Neural cell (in vitro differentiated cells): ENCODE measurements around the gene EVPL. TPM values are rescaled to one million over a fixed set of nuclear protein-coding genes. Genes with fewer than 3 reads are reported as not detected.

Experiments used
- H2AFZ ChIP-seq: fragments of 200-600, 300-800 bp; sonication (generic), shearing (Covaris generic); 2 replicates; pipeline ENCODE4 v1.6.0; 2014; ENCODE audit warnings: low read depth, mild to moderate bottlenecking, antibody characterized with exemption, low read length, moderate library complexity
- H3F3A ChIP-seq: fragments of 200-600 bp; shearing (Covaris generic); 2 replicates; pipeline ENCODE4 v1.6.1; 2016; ENCODE audit warnings: mild to moderate bottlenecking, moderate library complexity, mixed read lengths, antibody characterized with exemption, low read length; ENCODE audit not compliant: insufficient read depth, poor library complexity, severe bottlenecking
- H3K27ac ChIP-seq: fragments of 200-600, 300-800 bp; sonication (generic), shearing (Covaris generic); 2 replicates; pipeline ENCODE4 v1.5.1; 2014; ENCODE audit warnings: mild to moderate bottlenecking, low read length, moderate library complexity
- H3K27me3 ChIP-seq: fragments of 300-800, 200-600 bp; sonication (generic), shearing (Covaris generic); 2 replicates; pipeline ENCODE4 v1.6.0; 2014; ENCODE audit warnings: mild to moderate bottlenecking, low read depth, low read length, moderate library complexity; ENCODE audit not compliant: insufficient read depth
- H3K36me3 ChIP-seq: fragments of 300-800, 200-600 bp; sonication (generic), shearing (Covaris generic); 2 replicates; pipeline ENCODE4 v1.5.1; 2014; ENCODE audit warnings: mild to moderate bottlenecking, antibody characterized with exemption, low read length, moderate library complexity; ENCODE audit not compliant: insufficient read depth
- H3K4me2 ChIP-seq: fragments of 300-800, 200-600 bp; sonication (generic), shearing (Covaris generic); 2 replicates; pipeline ENCODE4 v1.6.0; 2014; ENCODE audit warnings: mild to moderate bottlenecking, low read length
- H3K4me3 ChIP-seq: fragments of 300-800, 200-600 bp; sonication (generic), shearing (Covaris generic); 2 replicates; pipeline ENCODE4 v1.5.1; 2014; ENCODE audit warnings: mild to moderate bottlenecking, low read length, moderate library complexity
- H3K79me2 ChIP-seq: fragments of 200-600 bp; shearing (Covaris generic); replicated peaks from 2 replicates; pipeline ENCODE4 v1.6.0; 2014; ENCODE audit warnings: mild to moderate bottlenecking, low read length, moderate library complexity; ENCODE audit not compliant: insufficient read depth
- H3K9ac ChIP-seq: fragments of 300-800, 200-600 bp; sonication (generic), shearing (Covaris generic); 2 replicates; pipeline ENCODE4 v1.6.1; 2016; ENCODE audit warnings: mild to moderate bottlenecking, low read length, mixed read lengths
- H3K9me2 ChIP-seq: fragments of 200-600 bp; shearing (Covaris generic); 2 replicates; pipeline ENCODE4 v1.6.1; 2016; ENCODE audit warnings: mild to moderate bottlenecking, low read length, mixed read lengths; ENCODE audit not compliant: insufficient read depth
- H3K9me3 ChIP-seq: fragments of 200-600, 300-800 bp; sonication (generic), shearing (Covaris generic); 2 replicates; pipeline ENCODE4 v1.6.1; 2016; ENCODE audit warnings: mild to moderate bottlenecking, mixed run types, low read length, moderate library complexity, mixed read lengths
- H4K20me1 ChIP-seq: fragments of 200-600 bp; shearing (Covaris generic); 2 replicates; pipeline ENCODE4 v1.6.1; 2016; ENCODE audit warnings: mild to moderate bottlenecking, mixed run types; ENCODE audit not compliant: insufficient read depth
- EZH2 ChIP-seq: fragments of 200-600, 300-800 bp; shearing (Covaris generic), sonication (generic); IDR thresholded peaks from 2 replicates; pipeline ENCODE4 v1.6.1; 2014; ENCODE audit warnings: antibody characterized with exemption, low read length, borderline replicate concordance, mild to moderate bottlenecking; ENCODE audit not compliant: insufficient read depth, poor library complexity, severe bottlenecking
- POLR2AphosphoS5 ChIP-seq: IDR thresholded peaks from 2 replicates; pipeline ENCODE4 v1.6.1; 2012
- RAD21 ChIP-seq: fragments of 450-650 bp; conservative IDR thresholded peaks from 2 replicates; pipeline ENCODE4 v1.6.1; 2014; ENCODE audit warnings: antibody characterized with exemption, mild to moderate bottlenecking, moderate library complexity
- SMC3 ChIP-seq: fragments of 450-650 bp; conservative IDR thresholded peaks from 2 replicates; pipeline ENCODE4 v1.6.1; 2014; ENCODE audit warnings: antibody characterized with exemption, mild to moderate bottlenecking, moderate library complexity; ENCODE audit not compliant: poor library complexity
- TAF1 ChIP-seq: IDR thresholded peaks from 2 replicates; pipeline ENCODE4 v1.6.1; 2012; ENCODE audit warnings: low read depth
- polyA plus RNA-seq: library from polyadenylated mRNA; depleted of rRNA; stranded (reverse); fragments of >200 nt; gene quantifications from 2 replicates; pipeline ENCODE4 v1.2.3, GENCODE V29; 2014
- TF ChIP-seq, protein P1 (sequence below): IDR thresholded peaks from 2 replicates; pipeline ENCODE4 v1.6.1; 2012; ENCODE audit warnings: borderline replicate concordance

EVPL gene
- polyA plus RNA-seq, 1 donor from 2014 or later: not detected

DNA sequence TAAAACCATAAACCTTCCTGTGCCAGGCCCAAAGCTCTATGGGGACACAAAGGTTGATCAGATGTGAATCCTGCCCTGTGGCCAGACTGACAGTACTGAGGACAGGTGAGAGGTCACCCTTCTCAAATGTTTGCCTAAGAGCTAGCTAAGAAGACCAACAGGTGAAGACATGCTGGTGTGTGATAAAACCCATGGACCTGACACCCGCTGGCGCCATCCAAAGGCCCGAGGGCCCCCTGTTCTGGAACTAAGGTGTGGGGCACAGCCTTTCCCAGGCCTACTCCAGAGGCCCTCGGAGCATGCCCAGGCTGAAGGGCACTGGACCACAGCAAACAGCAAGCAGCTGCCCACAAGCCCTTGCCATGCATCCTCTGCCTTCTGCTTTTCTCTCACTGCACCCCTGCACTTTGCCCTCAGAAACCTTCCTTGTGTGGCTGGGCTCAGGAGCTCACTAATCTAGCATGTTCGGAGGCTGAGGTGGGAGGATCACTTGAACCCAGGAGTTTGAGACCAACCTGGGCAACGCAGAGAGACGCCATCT is 31.7 kb downstream of the EVPL start:
- TF ChIP-seq EZH2 (no peak), POLR2AphosphoS5 (no peak), SMC3 (no peak), TAF1 (no peak)
- TF ChIP-seq, protein P1, sequence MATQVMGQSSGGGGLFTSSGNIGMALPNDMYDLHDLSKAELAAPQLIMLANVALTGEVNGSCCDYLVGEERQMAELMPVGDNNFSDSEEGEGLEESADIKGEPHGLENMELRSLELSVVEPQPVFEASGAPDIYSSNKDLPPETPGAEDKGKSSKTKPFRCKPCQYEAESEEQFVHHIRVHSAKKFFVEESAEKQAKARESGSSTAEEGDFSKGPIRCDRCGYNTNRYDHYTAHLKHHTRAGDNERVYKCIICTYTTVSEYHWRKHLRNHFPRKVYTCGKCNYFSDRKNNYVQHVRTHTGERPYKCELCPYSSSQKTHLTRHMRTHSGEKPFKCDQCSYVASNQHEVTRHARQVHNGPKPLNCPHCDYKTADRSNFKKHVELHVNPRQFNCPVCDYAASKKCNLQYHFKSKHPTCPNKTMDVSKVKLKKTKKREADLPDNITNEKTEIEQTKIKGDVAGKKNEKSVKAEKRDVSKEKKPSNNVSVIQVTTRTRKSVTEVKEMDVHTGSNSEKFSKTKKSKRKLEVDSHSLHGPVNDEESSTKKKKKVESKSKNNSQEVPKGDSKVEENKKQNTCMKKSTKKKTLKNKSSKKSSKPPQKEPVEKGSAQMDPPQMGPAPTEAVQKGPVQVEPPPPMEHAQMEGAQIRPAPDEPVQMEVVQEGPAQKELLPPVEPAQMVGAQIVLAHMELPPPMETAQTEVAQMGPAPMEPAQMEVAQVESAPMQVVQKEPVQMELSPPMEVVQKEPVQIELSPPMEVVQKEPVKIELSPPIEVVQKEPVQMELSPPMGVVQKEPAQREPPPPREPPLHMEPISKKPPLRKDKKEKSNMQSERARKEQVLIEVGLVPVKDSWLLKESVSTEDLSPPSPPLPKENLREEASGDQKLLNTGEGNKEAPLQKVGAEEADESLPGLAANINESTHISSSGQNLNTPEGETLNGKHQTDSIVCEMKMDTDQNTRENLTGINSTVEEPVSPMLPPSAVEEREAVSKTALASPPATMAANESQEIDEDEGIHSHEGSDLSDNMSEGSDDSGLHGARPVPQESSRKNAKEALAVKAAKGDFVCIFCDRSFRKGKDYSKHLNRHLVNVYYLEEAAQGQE: no peak
- H3K9ac ChIP-seq: no peak overlapping the region
- no peak overlapping the region for H3K4me3 ChIP-seq
- H3K9me3 ChIP-seq: no peaks in the 10 kb centered on the region
- no peaks in the 10 kb centered on the region for H3K79me2 ChIP-seq
- H3K36me3 ChIP-seq: no peaks in the 10 kb centered on the region
- no peaks in the 10 kb centered on the region for H3K27me3 ChIP-seq
- no peaks in the 10 kb centered on the region for H4K20me1 ChIP-seq
- H3K27ac ChIP-seq: no peak overlapping the region
- H3K4me2 ChIP-seq: no peak overlapping the region
- no peaks in the 10 kb centered on the region for H3F3A ChIP-seq
- no peaks in the 10 kb centered on the region for H3K9me2 ChIP-seq
- no peak overlapping the region for H2AFZ ChIP-seq

DNA sequence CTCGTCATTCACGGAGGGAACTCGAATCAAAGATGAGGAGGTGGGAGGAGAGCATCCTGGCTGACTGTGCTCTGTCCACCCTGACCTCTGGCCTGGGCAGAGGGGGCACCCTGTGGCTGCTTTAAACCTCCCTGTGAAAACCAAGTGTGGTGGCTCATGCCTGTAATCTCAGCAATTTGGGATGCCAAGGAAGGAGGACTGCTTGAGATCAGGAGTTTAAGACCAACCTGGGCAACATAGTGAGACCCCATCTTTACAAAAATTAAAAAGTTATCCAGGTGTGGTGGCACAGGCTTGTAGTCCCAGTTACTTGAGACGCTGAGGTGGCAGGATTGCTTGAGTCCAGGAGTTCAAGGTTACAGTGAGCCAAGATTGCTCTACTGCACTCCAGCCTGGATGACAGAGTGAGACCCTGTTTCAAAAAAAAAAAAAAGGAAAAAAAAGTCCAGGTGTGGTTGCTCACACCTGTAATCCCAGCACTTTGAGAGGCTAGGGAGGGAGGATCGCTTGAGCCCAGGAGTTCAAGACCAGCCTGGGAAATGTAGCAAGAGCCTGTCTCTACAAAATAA is 32.2 kb downstream of the EVPL start:
- Histone ChIP-seq H3F3A (no peaks in the 10 kb centered on the region), H3K27ac (no peak overlapping the region), H3K79me2 (no peaks in the 10 kb centered on the region), H3K4me2 (no peak overlapping the region), H3K9me3 (no peaks in the 10 kb centered on the region), H3K9me2 (no peaks in the 10 kb centered on the region), H4K20me1 (no peaks in the 10 kb centered on the region), H3K9ac (no peak overlapping the region), H3K27me3 (no peaks in the 10 kb centered on the region), H3K4me3 (no peak overlapping the region), H3K36me3 (no peaks in the 10 kb centered on the region), H2AFZ (no peak overlapping the region)
- no peak for TF ChIP-seq TAF1
- no peak for TF ChIP-seq RAD21
- TF ChIP-seq POLR2AphosphoS5: no peak
- TF ChIP-seq, protein P1: no peak
